Glutamatergic neuron (in vitro differentiated cells): ENCODE data around the gene MLXIP. TPM values are rescaled to one million over a fixed set of nuclear protein-coding genes. Genes with fewer than 3 reads are reported as not detected.
A peak's percentile ranks its signal among the peaks of the same experiment; 100 is the strongest.

Source experiments
- DNase-seq: peaks from one replicate; pipeline ENCODE4 v3.0.0; 2022
- H3K27ac Mint-ChIP-seq: one replicate; pipeline ENCODE4 v1.8.0; 2020; ENCODE audit warnings: mild to moderate bottlenecking, mixed read lengths, inconsistent platforms; ENCODE audit not compliant: unreplicated experiment
- H3K27me3 Mint-ChIP-seq: one replicate; pipeline ENCODE4 v1.8.0; 2020; ENCODE audit warnings: mild to moderate bottlenecking, moderate library complexity, mixed read lengths, inconsistent platforms; ENCODE audit not compliant: unreplicated experiment
- H3K36me3 Mint-ChIP-seq: one replicate; pipeline ENCODE4 v1.8.0; 2020; ENCODE audit warnings: mild to moderate bottlenecking, mixed read lengths, inconsistent platforms; ENCODE audit not compliant: unreplicated experiment
- H3K4me1 Mint-ChIP-seq: one replicate; pipeline ENCODE4 v1.8.0; 2020; ENCODE audit warnings: mild to moderate bottlenecking, low read depth, mixed read lengths, inconsistent platforms; ENCODE audit not compliant: unreplicated experiment
- H3K4me3 Mint-ChIP-seq: one replicate; pipeline ENCODE4 v1.8.0; 2020; ENCODE audit warnings: mild to moderate bottlenecking, mixed read lengths, inconsistent platforms; ENCODE audit not compliant: unreplicated experiment
- H3K9me3 Mint-ChIP-seq: one replicate; pipeline ENCODE4 v1.8.0; 2020; ENCODE audit warnings: mild to moderate bottlenecking, moderate library complexity, mixed read lengths, inconsistent platforms; ENCODE audit not compliant: unreplicated experiment
- CTCF ChIP-seq: fragments of 200-600 bp; sonication (generic); IDR thresholded peaks from one replicate; pipeline ENCODE4 v1.5.0; 2021; ENCODE audit not compliant: partially characterized antibody, unreplicated experiment
- total RNA-seq: library from RNA; stranded (reverse); fragmentation: NEBNext Ultra II Directional; extraction: Animal tissue kit (Norgen Biotek cat#: 25700); gene quantifications from one replicate; pipeline ENCODE4 v1.2.1, GENCODE V29; 2021; ENCODE audit not compliant: unreplicated experiment

The MLXIP gene
- total RNA-seq, 1 donor from 2014 or later = 120 TPM

DNA sequence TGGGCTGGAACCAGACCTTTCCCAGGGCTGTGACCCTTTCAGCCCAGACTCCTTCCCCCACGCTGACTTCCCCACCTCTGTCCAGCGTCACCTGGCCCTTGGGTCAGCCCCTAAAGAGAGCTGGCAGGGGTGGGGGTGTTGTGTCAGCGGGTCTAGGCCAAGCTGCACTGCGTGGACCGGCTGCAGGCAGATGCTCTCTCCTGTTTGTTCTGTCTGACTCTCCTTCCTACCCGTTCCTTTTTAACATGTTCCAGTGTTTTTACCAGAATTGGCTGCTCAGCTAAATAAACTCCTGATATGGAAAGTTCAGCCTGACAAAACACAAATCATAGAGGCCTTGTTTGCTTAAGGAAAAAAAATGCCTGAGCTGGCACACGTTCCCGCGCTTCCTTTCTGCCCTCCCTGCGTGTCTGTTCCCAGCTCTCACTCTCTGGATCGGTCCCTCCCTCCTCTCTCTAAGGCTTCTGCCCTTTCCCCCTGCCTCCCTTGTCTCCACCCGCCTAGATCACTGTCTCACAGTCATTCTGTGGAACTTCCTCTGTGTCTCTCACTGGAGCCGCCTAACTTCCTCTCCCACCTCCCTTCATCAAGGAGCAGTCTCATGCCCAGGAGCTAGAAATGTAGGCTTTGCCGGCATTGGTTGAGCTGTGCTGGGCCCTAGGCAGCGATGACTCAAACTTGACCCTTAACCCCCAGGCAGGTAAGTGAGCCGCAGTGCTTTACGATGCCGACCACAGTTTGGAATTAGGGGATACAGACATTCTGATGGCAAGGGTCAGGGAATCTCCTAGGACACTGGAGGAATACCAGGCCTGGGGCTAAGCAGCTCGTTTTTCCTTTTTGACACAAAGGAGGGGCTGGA lies 15.5 kb upstream of the MLXIP start:
- Mint-ChIP-seq H3K4me1 (peaks cover 28% of the 10 kb centered on the region), H3K27me3 (peaks cover 11% of the 10 kb centered on the region), H3K4me3 (peak overlapping the region; percentile 56), H3K36me3 (no peaks in the 10 kb centered on the region), H3K27ac (peak overlapping the region; percentile 96), H3K9me3 (peaks cover 10% of the 10 kb centered on the region)
- TF ChIP-seq CTCF = no peak
- DNase-seq = no peak

DNA sequence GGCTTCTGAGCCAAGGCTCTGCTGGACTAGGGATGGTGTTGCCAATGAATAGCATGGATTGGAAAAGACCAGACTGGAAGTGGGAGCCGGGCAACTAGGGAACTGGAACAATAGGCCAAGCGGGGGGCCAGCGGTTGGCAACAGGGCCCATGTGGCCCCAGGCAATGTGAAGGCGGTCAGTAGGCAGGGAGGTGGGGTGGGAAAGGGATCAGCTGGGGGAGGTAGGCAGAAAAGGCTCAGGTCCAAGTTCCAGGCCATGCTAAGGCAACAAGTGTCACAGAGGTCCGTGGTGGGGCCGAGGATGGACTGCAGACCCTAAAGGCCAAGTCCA lies 14.9 kb upstream of the MLXIP start:
- H3K4me3 Mint-ChIP-seq = peak overlapping the region; percentile 52
- H3K27me3 Mint-ChIP-seq = peaks cover 11% of the 10 kb centered on the region
- H3K9me3 Mint-ChIP-seq = peaks cover 10% of the 10 kb centered on the region
- H3K36me3 Mint-ChIP-seq = no peaks in the 10 kb centered on the region
- DNase-seq = no peak
- peak overlapping the region; percentile 96 for H3K27ac Mint-ChIP-seq
- no peak for TF ChIP-seq CTCF
- H3K4me1 Mint-ChIP-seq = peaks cover 28% of the 10 kb centered on the region

DNA sequence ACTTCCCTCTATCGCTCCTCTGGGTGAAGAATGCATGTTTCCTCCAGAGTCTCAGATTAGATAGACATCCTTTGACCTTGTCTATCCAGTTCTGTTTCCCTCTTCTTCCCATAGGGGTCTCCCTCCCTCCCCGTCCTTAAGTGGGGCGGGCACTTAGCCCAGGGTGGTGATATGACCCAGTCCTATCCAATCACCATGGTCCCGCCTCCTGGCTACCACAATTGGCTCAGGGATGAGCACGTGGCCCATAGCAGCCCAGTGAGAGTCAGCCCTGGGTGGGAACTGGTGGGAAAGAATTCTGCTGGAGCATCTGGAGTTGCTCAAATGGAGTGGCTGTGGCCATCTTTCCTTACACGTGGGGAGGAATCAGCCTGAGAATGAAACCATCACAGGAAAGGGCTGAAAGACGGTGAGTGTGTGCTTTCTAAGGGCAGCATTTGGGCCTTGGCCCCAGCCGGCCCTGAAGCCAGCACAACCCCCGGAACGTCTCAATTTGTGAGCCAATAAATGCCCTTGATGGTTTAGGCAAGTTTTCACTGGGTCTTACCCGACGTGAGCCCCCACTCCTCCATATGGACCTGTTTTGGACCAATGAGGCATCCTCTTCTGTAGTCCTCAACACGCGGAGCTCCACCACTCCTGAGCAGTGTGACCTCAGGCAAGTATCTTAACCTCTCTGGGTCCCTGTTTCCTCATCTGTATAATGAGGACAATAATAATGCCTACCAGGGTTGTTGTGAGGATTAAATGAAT lies 14.4 kb upstream of the MLXIP start:
- TF ChIP-seq CTCF = peak; percentile 60
- Mint-ChIP-seq H3K36me3 (no peaks in the 10 kb centered on the region), H3K27ac (peak overlapping the region; percentile 96), H3K4me3 (peak overlapping the region; percentile 67), H3K9me3 (peaks cover 10% of the 10 kb centered on the region), H3K27me3 (peaks cover 11% of the 10 kb centered on the region), H3K4me1 (peaks cover 28% of the 10 kb centered on the region)
- peak; percentile 87 for DNase-seq

DNA sequence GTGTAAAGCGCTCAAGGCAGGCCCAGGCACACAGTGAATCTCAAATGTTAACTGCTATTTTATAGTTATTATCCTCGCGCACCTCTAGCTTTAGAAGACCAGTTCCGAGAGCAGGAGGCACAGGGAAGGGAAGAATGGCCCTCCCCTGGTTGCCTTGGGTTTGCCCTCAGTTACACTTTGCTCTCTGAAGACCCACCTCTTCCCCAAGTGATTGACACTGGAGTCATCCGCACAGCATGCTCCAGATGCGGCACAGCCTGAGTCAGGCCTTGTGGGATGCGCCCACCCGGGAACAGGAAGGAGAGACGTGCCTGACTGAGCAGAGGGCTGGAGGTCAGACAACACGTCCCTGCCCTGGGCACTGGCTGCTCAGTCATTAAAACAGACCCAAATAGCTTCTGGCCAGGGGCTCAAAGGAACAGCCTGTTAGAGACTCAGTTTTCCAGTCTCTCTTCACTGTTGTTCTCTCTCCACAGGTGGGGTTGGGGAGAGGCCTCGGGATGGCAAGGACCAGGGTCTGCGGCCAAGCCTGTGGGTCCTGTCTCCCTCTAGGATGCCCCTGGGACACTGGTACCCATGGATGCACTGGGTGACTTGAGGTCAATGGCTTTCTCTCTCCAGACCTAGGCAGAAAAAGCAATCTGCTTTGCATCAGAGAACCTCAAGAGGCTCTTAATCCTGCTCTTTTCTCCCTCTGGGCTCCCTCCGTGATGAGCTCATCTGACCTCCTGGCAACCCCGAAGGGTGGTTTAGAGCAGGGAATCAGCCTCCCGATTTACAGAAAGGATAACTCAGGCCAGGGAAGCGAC lies 13.6 kb upstream of the MLXIP start:
- Mint-ChIP-seq H3K36me3 (no peaks in the 10 kb centered on the region), H3K9me3 (peaks cover 10% of the 10 kb centered on the region), H3K4me3 (peak overlapping the region; percentile 67), H3K27ac (peak overlapping the region; percentile 96), H3K27me3 (peaks cover 11% of the 10 kb centered on the region), H3K4me1 (peaks cover 28% of the 10 kb centered on the region)
- DNase-seq = peak; percentile 77
- TF ChIP-seq CTCF = no peak
